GM10266 (cell line): ENCODE data around the gene SLC35F5.
"Not testable (repeated sequence)": the region's sequence is repeated elsewhere in the genome, so short reads cannot be mapped to it uniquely, and the experiment has no call there.

Experiments used
- DNase-seq: peaks from one replicate; pipeline ENCODE4 v3.0.0; 2012; ENCODE audit errors: extremely low spot score
- CTCF ChIP-seq: IDR thresholded peaks from 2 replicates; pipeline ENCODE4 v1.5.1; 2012; ENCODE audit warnings: mild to moderate bottlenecking, low read depth; ENCODE audit not compliant: control insufficient read depth, insufficient read depth; ENCODE audit errors: missing control alignments

The SLC35F5 gene

GRCh38 chr2:113676623-113677266, 79.7 kb downstream of the SLC35F5 start:
- no peak for TF ChIP-seq CTCF
- no peak for DNase-seq

GRCh38 chr2:113675875-113676274, 80.6 kb downstream of the SLC35F5 start:
- TF ChIP-seq CTCF = no peak
- DNase-seq = no peak

DNA sequence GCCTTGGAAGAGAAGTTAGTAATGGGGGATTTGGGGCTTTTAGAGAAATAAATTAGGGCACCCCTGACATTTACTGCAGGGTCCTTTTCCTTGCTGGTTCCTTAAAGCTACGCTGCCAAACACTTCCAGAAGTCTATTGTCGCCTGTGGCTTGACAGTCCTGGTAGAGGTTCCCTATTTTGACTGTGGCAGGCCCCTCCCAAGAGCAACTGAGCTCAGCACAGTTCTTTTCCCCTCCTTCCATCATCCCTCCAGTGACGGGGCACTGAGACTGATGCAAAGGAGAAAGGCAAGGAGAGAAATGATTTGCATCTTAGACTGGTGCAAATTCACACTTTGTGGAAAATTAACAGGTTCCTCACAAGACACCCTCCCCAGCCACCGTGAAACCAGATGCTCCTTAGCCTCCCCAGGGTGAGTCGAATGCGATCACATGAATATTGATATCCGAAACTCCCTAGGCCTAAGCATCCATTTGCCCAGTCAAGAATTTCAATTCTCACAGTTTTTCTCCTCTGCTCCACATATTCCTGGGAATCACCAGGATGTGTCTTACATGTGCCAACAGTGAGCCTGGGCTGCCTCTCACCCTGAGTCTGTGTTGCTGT, 84.0 kb downstream of the SLC35F5 start:
- no peak for DNase-seq
- no peak for TF ChIP-seq CTCF

- DNase-seq = not testable (repeated sequence)
Observed at GRCh38 chr2:113669013-113669412, 87.4 kb downstream of the SLC35F5 start.

DNA sequence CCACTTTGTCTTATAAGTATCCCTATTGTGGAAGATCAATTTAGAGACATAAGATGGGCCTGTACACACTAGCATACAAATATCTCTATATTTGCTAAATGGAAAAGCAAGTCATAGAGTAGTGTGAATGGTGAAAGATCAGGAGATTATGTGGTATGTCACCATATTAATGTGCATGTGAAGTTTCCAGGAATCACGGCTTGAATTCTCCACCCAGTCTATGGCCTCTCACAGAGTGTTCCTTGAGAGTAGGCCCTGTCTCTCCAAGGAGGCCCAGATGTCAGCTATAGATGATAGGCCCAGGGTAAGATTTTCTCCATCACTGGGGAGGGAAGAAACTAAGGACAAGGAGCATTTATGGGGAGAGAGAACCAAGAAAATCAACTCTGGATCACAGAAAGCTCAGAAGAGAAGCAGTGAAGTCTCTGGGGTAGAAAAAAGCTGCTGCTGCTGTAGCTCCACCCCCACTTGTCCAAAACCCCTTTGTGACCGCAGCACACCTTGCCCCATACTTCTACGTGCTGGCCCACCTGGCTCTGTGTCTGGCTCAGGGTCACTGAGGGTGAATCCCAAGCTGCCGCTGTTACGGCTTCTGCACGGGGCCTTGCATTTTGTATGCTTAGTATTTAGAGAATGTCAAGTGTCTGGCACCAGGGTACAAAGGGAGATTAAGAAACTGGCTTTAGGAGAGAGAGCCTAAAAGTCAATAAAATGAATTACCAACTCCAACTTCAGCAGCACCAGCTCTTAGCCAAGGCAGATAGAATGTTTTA, 91.5 kb downstream of the SLC35F5 start:
- not testable (repeated sequence) for DNase-seq

DNA sequence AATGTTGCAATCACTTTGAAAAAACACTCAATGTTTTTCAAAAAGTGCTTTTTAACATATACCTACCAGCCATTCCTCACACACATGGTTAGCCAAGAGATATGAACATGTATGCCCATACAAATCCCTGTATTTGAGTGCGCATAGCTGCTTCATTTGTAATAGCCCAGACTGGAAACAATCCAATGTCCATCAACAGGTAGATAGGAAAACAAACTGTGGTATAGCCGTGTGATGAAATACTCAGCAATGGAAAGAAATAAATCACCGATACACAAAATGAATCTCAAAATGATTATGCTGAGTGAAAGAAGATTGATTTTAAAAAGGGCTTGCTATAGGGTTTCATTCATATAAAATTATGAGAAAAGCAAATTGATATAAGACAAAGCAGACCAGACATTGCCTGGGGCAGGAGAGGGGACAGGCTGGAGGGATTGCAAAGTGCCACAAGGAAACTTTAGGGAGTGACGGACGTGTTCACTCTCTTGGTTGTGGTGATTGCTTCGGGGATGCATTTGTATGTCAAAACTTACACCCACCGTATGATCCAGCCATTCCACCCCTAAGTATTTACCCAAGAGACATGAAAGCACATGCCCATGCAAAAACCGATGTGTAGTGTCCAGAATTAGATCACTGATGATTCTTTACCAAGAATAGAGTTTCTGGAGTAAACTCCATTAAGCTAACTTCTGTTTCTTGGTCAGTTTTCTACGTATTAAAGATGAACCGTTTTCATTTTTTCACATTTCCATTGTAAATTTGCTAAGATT, 93.0 kb downstream of the SLC35F5 start:
- not testable (repeated sequence) for DNase-seq
